Erythroblast (primary cell): Measurements from ENCODE around the gene DGKB.

Experiments used
- GATA1 ChIP-seq: IDR thresholded peaks from 2 replicates; pipeline ENCODE4 v1.6.1; 2011; ENCODE audit warnings: low read depth, mild to moderate bottlenecking, control low read depth, low read length, moderate library complexity
- POLR2A ChIP-seq: IDR thresholded peaks from 2 replicates; pipeline ENCODE4 v1.6.1; 2011; ENCODE audit warnings: mild to moderate bottlenecking, low read length

- TF ChIP-seq POLR2A (no peak), GATA1 (no peak)
These were observed 643.7 kb downstream of the DGKB start for GRCh38 chr7:14258861-14259260.
